Measurements from ENCODE around the gene CDC14B. TPM values are rescaled to one million over a fixed set of nuclear protein-coding genes. Genes with fewer than 3 reads are reported as not detected.

The CDC14B gene
- total RNA-seq, 1 experiment from 2014 or later, result 57.1 TPM

DNA sequence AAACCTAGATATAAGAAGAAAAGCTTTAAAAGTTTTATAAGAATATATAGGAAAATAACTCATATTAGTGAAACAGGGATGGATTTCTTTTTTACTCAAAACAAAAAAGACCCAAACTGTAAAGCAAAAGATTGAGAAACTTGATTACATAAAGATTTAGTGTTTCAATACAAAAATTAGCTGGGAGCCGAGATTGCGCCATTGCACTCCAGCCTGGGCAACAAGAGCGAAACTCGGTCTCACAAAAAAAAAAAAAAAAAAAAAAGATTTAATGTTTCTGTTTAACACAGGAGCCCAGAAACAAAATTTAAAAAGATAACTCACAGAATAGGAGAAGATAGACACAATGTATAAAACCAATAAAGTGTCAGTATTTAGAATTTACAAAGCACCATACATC, 45.2 kb downstream of the CDC14B start:
- H3K27ac Mint-ChIP-seq, result no peak overlapping the region
- H3K4me3 Mint-ChIP-seq, result no peak overlapping the region
- H3K36me3 Mint-ChIP-seq, result no peaks in the 10 kb centered on the region
- no peaks in the 10 kb centered on the region for H3K27me3 Mint-ChIP-seq (ENCODE audit: low read depth)
- POLR2A ChIA-PET, result no interaction called here
- peaks cover 41% of the 10 kb centered on the region for H3K4me1 Mint-ChIP-seq
- no peak for DNase-seq (ENCODE audit: low spot score)
- ATAC-seq, result no peak
- CTCF ChIA-PET, result no interaction called here
- no peak for TF ChIP-seq ZNF423 (CRISPR knock-in tag; IDR thresholded peaks at IDR 0.05)
- no peak for TF ChIP-seq KAT7 (CRISPR knock-in tag; IDR thresholded peaks at IDR 0.05; ENCODE audit: borderline replicate concordance)
- no peak for TF ChIP-seq SMAD4 (CRISPR knock-in tag; IDR thresholded peaks at IDR 0.05)
- TF ChIP-seq, protein P1, sequence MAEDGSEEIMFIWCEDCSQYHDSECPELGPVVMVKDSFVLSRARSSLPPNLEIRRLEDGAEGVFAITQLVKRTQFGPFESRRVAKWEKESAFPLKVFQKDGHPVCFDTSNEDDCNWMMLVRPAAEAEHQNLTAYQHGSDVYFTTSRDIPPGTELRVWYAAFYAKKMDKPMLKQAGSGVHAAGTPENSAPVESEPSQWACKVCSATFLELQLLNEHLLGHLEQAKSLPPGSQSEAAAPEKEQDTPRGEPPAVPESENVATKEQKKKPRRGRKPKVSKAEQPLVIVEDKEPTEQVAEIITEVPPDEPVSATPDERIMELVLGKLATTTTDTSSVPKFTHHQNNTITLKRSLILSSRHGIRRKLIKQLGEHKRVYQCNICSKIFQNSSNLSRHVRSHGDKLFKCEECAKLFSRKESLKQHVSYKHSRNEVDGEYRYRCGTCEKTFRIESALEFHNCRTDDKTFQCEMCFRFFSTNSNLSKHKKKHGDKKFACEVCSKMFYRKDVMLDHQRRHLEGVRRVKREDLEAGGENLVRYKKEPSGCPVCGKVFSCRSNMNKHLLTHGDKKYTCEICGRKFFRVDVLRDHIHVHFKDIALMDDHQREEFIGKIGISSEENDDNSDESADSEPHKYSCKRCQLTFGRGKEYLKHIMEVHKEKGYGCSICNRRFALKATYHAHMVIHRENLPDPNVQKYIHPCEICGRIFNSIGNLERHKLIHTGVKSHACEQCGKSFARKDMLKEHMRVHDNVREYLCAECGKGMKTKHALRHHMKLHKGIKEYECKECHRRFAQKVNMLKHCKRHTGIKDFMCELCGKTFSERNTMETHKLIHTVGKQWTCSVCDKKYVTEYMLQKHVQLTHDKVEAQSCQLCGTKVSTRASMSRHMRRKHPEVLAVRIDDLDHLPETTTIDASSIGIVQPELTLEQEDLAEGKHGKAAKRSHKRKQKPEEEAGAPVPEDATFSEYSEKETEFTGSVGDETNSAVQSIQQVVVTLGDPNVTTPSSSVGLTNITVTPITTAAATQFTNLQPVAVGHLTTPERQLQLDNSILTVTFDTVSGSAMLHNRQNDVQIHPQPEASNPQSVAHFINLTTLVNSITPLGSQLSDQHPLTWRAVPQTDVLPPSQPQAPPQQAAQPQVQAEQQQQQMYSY (CRISPR knock-in tag; IDR thresholded peaks at IDR 0.05), result no peak
- TF ChIP-seq MYBL2 (CRISPR knock-in tag; IDR thresholded peaks at IDR 0.05), result no peak
- TF ChIP-seq FOXP1 (CRISPR knock-in tag; IDR thresholded peaks at IDR 0.05; ENCODE audit: borderline replicate concordance), result no peak
- no peak for TF ChIP-seq STAT6 (CRISPR knock-in tag; conservative IDR thresholded peaks at IDR 0.05; ENCODE audit: low read depth)
- no peak for TF ChIP-seq CREB1 (CRISPR knock-in tag; IDR thresholded peaks at IDR 0.05)
- TF ChIP-seq SMAD3 (CRISPR knock-in tag; IDR thresholded peaks at IDR 0.05; ENCODE audit: borderline replicate concordance), result no peak
- TF ChIP-seq SP1 (CRISPR knock-in tag; conservative IDR thresholded peaks at IDR 0.05), result no peak
- TF ChIP-seq NR3C1 (CRISPR knock-in tag; conservative IDR thresholded peaks at IDR 0.05; ENCODE audit: low read depth), result no peak
- no peak for TF ChIP-seq EMX1 (CRISPR knock-in tag; IDR thresholded peaks at IDR 0.05)
- TF ChIP-seq, protein P2, sequence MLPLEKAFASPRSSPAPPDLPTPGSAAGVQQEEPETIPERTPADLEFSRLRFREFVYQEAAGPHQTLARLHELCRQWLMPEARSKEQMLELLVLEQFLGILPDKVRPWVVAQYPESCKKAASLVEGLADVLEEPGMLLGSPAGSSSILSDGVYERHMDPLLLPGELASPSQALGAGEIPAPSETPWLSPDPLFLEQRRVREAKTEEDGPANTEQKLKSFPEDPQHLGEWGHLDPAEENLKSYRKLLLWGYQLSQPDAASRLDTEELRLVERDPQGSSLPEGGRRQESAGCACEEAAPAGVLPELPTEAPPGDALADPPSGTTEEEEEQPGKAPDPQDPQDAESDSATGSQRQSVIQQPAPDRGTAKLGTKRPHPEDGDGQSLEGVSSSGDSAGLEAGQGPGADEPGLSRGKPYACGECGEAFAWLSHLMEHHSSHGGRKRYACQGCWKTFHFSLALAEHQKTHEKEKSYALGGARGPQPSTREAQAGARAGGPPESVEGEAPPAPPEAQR (CRISPR knock-in tag; IDR thresholded peaks at IDR 0.05), result no peak
- TF ChIP-seq USF2 (CRISPR knock-in tag; IDR thresholded peaks at IDR 0.05), result no peak
- TF ChIP-seq OVOL2 (CRISPR knock-in tag; IDR thresholded peaks at IDR 0.05; ENCODE audit: borderline replicate concordance), result no peak
- no peak for TF ChIP-seq PRRX2 (CRISPR knock-in tag; IDR thresholded peaks at IDR 0.05)
- no peak for TF ChIP-seq JUN (CRISPR knock-in tag; IDR thresholded peaks at IDR 0.05)
- no peak for TF ChIP-seq NFYB (CRISPR knock-in tag; conservative IDR thresholded peaks at IDR 0.05; ENCODE audit: low read depth)
- no peaks in the 10 kb centered on the region for H3K9me3 Mint-ChIP-seq

DNA sequence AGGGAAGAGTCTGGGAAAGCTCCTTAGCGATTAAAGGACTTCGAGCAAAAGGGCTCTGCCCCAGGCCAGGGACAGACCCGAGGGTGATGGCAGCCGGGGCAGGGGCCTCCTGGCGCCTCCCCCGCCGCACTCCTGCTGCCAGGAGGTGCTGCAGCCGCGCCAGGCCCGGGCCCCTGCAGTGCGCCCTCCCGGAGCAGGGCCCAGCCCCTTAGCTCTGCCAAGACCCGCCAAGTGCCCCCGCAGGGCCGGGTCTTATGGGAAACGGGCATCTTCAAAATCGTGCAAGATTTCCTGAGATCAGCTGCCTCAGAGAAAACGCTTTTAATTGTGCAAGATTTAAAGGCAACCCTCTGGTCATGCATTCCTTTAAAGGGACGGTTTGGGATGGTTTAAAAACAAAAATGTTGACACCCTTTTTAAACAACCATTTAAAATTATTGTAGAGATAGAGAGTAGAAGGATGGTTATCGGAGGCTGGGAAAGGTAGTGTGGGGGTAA, 52.4 kb downstream of the CDC14B start:
- H3K4me1 Mint-ChIP-seq, result peaks cover 49% of the 10 kb centered on the region
- peak overlapping the region; percentile 79 for H3K4me3 Mint-ChIP-seq
- ATAC-seq (peak; percentile 33; the same call in 1 of the 2 replicates), DNase-seq (ENCODE audit: low spot score) (no peak)
- no peaks in the 10 kb centered on the region for H3K27me3 Mint-ChIP-seq (ENCODE audit: low read depth)
- TF ChIP-seq ZNF423 (CRISPR knock-in tag; IDR thresholded peaks at IDR 0.05) (peak; percentile 78), CBFB (CRISPR knock-in tag; IDR thresholded peaks at IDR 0.05; ENCODE audit: low read depth) (no peak)
- H3K27ac Mint-ChIP-seq, result peak overlapping the region; percentile 36; the same call in 1 of the 2 replicates
- POLR2A ChIA-PET, result interaction anchor here (0.5 to 1.2 kb wide), 2 partner anchors 17 to 37 kb away, joined by 3 to 4 read pairs; no protein-coding TSS in a partner anchor
- CTCF ChIA-PET, result interaction anchor here (0.5 to 2.0 kb wide), 18 partner anchors 9 to 241 kb away, joined by 3 to 16 read pairs (median 4); partner anchors contain the start of gene HABP4
- H3K9me3 Mint-ChIP-seq, result no peaks in the 10 kb centered on the region
- peaks cover 8% of the 10 kb centered on the region for H3K36me3 Mint-ChIP-seq
